ENCODE measurements around the gene KRTAP3-1.

Gene KRTAP3-1

GRCh38 chr17:41016578-41017215, 7.8 kb upstream of the KRTAP3-1 start:
- Histone ChIP-seq H4K20me1 (ENCODE audit: insufficient read depth) (no peaks in the 10 kb centered on the region), H3K4me2 (no peak overlapping the region), H3K27me3 (ENCODE audit: insufficient read depth, low read depth) (no peaks in the 10 kb centered on the region), H3K79me2 (ENCODE audit: insufficient read depth, low read depth) (no peaks in the 10 kb centered on the region), H3K27ac (no peak overlapping the region), H3K4me1 (ENCODE audit: low read depth, poor library complexity, severe bottlenecking) (no peaks in the 10 kb centered on the region), H3K9ac (no peak overlapping the region), H2AFZ (ENCODE audit: low read depth) (no peak overlapping the region), H3K36me3 (ENCODE audit: insufficient read depth) (no peaks in the 10 kb centered on the region), H3K4me3 (IDR thresholded peaks at IDR 0.05; ENCODE audit: insufficient read depth, low read depth, low read length) (no peak overlapping the region)
- TF ChIP-seq, protein P1, sequence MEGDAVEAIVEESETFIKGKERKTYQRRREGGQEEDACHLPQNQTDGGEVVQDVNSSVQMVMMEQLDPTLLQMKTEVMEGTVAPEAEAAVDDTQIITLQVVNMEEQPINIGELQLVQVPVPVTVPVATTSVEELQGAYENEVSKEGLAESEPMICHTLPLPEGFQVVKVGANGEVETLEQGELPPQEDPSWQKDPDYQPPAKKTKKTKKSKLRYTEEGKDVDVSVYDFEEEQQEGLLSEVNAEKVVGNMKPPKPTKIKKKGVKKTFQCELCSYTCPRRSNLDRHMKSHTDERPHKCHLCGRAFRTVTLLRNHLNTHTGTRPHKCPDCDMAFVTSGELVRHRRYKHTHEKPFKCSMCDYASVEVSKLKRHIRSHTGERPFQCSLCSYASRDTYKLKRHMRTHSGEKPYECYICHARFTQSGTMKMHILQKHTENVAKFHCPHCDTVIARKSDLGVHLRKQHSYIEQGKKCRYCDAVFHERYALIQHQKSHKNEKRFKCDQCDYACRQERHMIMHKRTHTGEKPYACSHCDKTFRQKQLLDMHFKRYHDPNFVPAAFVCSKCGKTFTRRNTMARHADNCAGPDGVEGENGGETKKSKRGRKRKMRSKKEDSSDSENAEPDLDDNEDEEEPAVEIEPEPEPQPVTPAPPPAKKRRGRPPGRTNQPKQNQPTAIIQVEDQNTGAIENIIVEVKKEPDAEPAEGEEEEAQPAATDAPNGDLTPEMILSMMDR (conservative IDR thresholded peaks at IDR 0.05; ENCODE audit: low read depth, low read length) = no peak

GRCh38 chr17:41015454-41015853, 6.5 kb upstream of the KRTAP3-1 start:
- Histone ChIP-seq H3K4me3 (IDR thresholded peaks at IDR 0.05; ENCODE audit: insufficient read depth, low read depth, low read length) (no peak overlapping the region), H3K4me2 (no peak overlapping the region), H3K27me3 (ENCODE audit: insufficient read depth, low read depth) (no peaks in the 10 kb centered on the region), H2AFZ (ENCODE audit: low read depth) (no peak overlapping the region), H3K4me1 (ENCODE audit: low read depth, poor library complexity, severe bottlenecking) (no peaks in the 10 kb centered on the region), H3K9ac (no peak overlapping the region), H3K79me2 (ENCODE audit: insufficient read depth, low read depth) (no peaks in the 10 kb centered on the region), H3K36me3 (ENCODE audit: insufficient read depth) (no peaks in the 10 kb centered on the region), H3K27ac (no peak overlapping the region), H4K20me1 (ENCODE audit: insufficient read depth) (no peaks in the 10 kb centered on the region)
- TF ChIP-seq, protein P1 (conservative IDR thresholded peaks at IDR 0.05; ENCODE audit: low read depth, low read length) = no peak

DNA sequence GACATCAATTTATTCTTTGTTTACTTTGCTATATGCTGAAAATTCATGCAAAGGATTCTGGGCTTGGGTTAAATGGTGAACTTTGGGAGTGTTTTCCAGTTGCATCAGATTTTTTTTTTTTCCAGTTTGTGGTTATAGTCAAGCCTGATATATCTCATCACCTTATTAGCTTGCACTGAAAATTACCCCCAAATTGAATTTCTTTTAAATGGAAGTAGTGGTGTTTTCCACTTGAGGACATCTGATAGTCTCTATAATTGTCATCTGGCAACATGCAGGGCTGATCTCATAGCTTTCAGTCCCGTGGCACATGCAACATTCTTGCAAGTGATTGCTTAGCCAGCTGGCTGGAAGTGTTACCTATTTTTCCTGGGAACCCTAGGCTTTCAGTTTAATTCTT, 4.7 kb upstream of the KRTAP3-1 start:
- Histone ChIP-seq H3K36me3 (ENCODE audit: insufficient read depth) (no peaks in the 10 kb centered on the region), H2AFZ (ENCODE audit: low read depth) (no peak overlapping the region), H3K9ac (no peak overlapping the region), H3K4me3 (IDR thresholded peaks at IDR 0.05; ENCODE audit: insufficient read depth, low read depth, low read length) (no peak overlapping the region), H3K4me2 (no peak overlapping the region), H3K27me3 (ENCODE audit: insufficient read depth, low read depth) (no peaks in the 10 kb centered on the region), H3K27ac (no peak overlapping the region), H4K20me1 (ENCODE audit: insufficient read depth) (no peaks in the 10 kb centered on the region), H3K79me2 (ENCODE audit: insufficient read depth, low read depth) (no peaks in the 10 kb centered on the region), H3K4me1 (ENCODE audit: low read depth, poor library complexity, severe bottlenecking) (no peaks in the 10 kb centered on the region)
- TF ChIP-seq, protein P1 (conservative IDR thresholded peaks at IDR 0.05; ENCODE audit: low read depth, low read length) = no peak

DNA sequence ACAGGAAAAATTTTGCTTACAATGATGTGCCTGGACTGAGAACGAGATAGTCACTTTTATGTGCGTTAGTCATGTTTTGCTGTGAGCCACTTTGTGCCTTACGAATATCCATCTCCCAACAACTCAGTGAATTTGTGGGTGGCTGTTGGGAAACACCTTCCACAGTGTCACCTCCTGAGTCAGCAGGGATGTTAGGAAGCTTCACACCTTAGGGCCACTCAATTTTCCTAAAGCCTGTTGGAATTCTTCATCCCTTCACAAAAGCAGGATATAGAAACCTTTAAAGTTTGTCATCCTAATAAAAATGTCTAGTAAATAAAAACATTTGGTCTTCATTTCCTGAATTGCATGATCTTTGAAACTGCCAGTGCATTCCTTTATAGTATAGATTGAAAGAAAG, 4.3 kb upstream of the KRTAP3-1 start:
- TF ChIP-seq, protein P1 (conservative IDR thresholded peaks at IDR 0.05; ENCODE audit: low read depth, low read length) = no peak
- H3K4me1 ChIP-seq (ENCODE audit: low read depth, poor library complexity, severe bottlenecking) = no peaks in the 10 kb centered on the region
- no peaks in the 10 kb centered on the region for H4K20me1 ChIP-seq (ENCODE audit: insufficient read depth)
- no peaks in the 10 kb centered on the region for H3K79me2 ChIP-seq (ENCODE audit: insufficient read depth, low read depth)
- H3K27ac ChIP-seq = no peak overlapping the region
- no peaks in the 10 kb centered on the region for H3K27me3 ChIP-seq (ENCODE audit: insufficient read depth, low read depth)
- no peaks in the 10 kb centered on the region for H3K36me3 ChIP-seq (ENCODE audit: insufficient read depth)
- H3K4me2 ChIP-seq = no peak overlapping the region
- no peak overlapping the region for H3K9ac ChIP-seq
- H3K4me3 ChIP-seq (IDR thresholded peaks at IDR 0.05; ENCODE audit: insufficient read depth, low read depth, low read length) = no peak overlapping the region
- H2AFZ ChIP-seq (ENCODE audit: low read depth) = no peak overlapping the region
